Astrocyte of the spinal cord (primary cell): ENCODE measurements around the gene CCND3.
A peak's percentile ranks its signal among the peaks of the same experiment; 100 is the strongest.

Source experiments
- DNase-seq: peaks from one replicate; pipeline ENCODE4 v3.0.0; 2011; ENCODE audit warnings: low read depth, low spot score
- H3K4me3 ChIP-seq: 2 replicates; pipeline ENCODE4 v1.5.1; 2011; ENCODE audit warnings: low read depth, mild to moderate bottlenecking, low read length, moderate library complexity
- CTCF ChIP-seq: IDR thresholded peaks from 2 replicates; pipeline ENCODE4 v1.5.1; 2012; ENCODE audit warnings: low read depth, mild to moderate bottlenecking, low read length, inconsistent platforms
- in situ Hi-C: cut with HindIII; loops from 2 replicates; pipeline ENCODE4 v1.10.0; 2017; ENCODE audit warnings: low sequenced_read_pairs

Gene CCND3

GRCh38 chr6:41972826-41973225, 31.2 kb upstream of the CCND3 start:
- in situ Hi-C loops = no loop called here
- H3K4me3 ChIP-seq = no peak overlapping the region
- TF ChIP-seq CTCF = no peak
- DNase-seq = no peak

- DNase-seq = no peak
- in situ Hi-C loops = no loop called here
- H3K4me3 ChIP-seq = no peak overlapping the region
- TF ChIP-seq CTCF = no peak
Measured at GRCh38 chr6:41970436-41970846, 28.8 kb upstream of the CCND3 start.

GRCh38 chr6:41967312-41968287, 26.0 kb upstream of the CCND3 start:
- in situ Hi-C loops = no loop called here
- TF ChIP-seq CTCF = no peak
- H3K4me3 ChIP-seq = no peak overlapping the region
- DNase-seq = no peak

- TF ChIP-seq CTCF = no peak
- H3K4me3 ChIP-seq = no peak overlapping the region
- in situ Hi-C loops = no loop called here
- DNase-seq = peak; percentile 72
Measured at GRCh38 chr6:41966961-41967311, 25.3 kb upstream of the CCND3 start.

- in situ Hi-C loops = no loop called here
- no peak overlapping the region for H3K4me3 ChIP-seq
- no peak for DNase-seq
- no peak for TF ChIP-seq CTCF
Measured at GRCh38 chr6:41966214-41966920, 24.8 kb upstream of the CCND3 start.

GRCh38 chr6:41965429-41966213, 24.0 kb upstream of the CCND3 start:
- TF ChIP-seq CTCF = no peak
- in situ Hi-C loops = no loop called here
- DNase-seq = no peak
- H3K4me3 ChIP-seq = no peak overlapping the region
